Measurements from ENCODE around the gene RPS6KB2.

DNA sequence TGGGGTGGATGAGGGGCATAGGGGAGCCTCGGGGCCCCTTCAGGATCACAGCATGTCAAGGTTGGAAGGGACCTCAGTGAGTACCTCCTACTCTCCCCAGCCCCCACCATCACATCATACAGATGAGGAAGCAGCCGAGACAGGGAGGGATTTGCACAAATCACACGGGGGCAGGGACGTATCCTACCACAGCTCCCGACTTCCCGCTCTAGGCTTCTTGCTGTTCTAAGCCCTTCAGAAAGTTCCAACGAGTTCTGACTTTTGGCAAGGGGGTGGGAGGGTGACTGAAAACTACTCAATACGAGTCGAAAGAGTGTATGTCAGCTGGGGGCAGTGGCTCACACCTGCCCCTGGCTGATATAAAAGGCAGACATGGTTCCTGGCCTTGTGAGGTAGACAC, 41.2 kb upstream of the RPS6KB2 start:
- TF ChIP-seq TAF1 (IDR thresholded peaks at IDR 0.05; ENCODE audit: low read depth): no peak
- TF ChIP-seq, protein P1, sequence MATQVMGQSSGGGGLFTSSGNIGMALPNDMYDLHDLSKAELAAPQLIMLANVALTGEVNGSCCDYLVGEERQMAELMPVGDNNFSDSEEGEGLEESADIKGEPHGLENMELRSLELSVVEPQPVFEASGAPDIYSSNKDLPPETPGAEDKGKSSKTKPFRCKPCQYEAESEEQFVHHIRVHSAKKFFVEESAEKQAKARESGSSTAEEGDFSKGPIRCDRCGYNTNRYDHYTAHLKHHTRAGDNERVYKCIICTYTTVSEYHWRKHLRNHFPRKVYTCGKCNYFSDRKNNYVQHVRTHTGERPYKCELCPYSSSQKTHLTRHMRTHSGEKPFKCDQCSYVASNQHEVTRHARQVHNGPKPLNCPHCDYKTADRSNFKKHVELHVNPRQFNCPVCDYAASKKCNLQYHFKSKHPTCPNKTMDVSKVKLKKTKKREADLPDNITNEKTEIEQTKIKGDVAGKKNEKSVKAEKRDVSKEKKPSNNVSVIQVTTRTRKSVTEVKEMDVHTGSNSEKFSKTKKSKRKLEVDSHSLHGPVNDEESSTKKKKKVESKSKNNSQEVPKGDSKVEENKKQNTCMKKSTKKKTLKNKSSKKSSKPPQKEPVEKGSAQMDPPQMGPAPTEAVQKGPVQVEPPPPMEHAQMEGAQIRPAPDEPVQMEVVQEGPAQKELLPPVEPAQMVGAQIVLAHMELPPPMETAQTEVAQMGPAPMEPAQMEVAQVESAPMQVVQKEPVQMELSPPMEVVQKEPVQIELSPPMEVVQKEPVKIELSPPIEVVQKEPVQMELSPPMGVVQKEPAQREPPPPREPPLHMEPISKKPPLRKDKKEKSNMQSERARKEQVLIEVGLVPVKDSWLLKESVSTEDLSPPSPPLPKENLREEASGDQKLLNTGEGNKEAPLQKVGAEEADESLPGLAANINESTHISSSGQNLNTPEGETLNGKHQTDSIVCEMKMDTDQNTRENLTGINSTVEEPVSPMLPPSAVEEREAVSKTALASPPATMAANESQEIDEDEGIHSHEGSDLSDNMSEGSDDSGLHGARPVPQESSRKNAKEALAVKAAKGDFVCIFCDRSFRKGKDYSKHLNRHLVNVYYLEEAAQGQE (IDR thresholded peaks at IDR 0.05; ENCODE audit: low read depth): no peak
- no peak for TF ChIP-seq CREB1 (IDR thresholded peaks at IDR 0.05; ENCODE audit: low read depth)
- TF ChIP-seq EP300 (IDR thresholded peaks at IDR 0.05; ENCODE audit: borderline replicate concordance): no peak
- TF ChIP-seq MAX (IDR thresholded peaks at IDR 0.05): no peak

Measured in Ishikawa (cell line).